Spleen (tissue), 7 donors: ENCODE data around the gene NPDC1.

Experiments used
- CTCF ChIP-seq, 11 experiments: fragments of 200-600 bp in 7 of 11; fragments of 450-650 bp in 4 of 11; sonication (generic) in 4 of 11; IDR thresholded peaks in 8 of 11; conservative IDR thresholded peaks in 3 of 11; 1 replicate in 7 of 11; 2 replicates in 4 of 11; pipeline versions ENCODE4 v1.4.0 to v1.8.0; 2016 to 2021; ENCODE audit warnings: antibody characterized with exemption in 11 of 11, inconsistent platforms in 4 of 11, mild to moderate bottlenecking in 1 of 11
- POLR2AphosphoS5 ChIP-seq, 3 donors: sonication (generic); formaldehyde crosslinking; IDR thresholded peaks; one replicate each; pipeline ENCODE4 v1.5.1; 2017; ENCODE audit warnings: antibody characterized with exemption in 3 of 3
- donor health status: DM: no; HTN: no; CAD: no; lungs with moderate emphysema.
- donor health status: DM: no; HTN: no; CAD: no.
- donor health status: DM: no; HTN: no; CAD: no.

- no peak for TF ChIP-seq CTCF (IDR thresholded peaks at IDR 0.05 in 8 of 11, conservative IDR thresholded peaks at IDR 0.05 in 3 of 11)
- no peak for TF ChIP-seq POLR2AphosphoS5 (IDR thresholded peaks at IDR 0.05)
Observed at GRCh38 chr9:137014166-137014565, 31.8 kb downstream of the NPDC1 start.
